Fibroblast of the aortic adventitia (primary cell): Measurements from ENCODE around the gene DYRK1A. TPM values are rescaled to one million over a fixed set of nuclear protein-coding genes. Genes with fewer than 3 reads are reported as not detected.

Experiments used
- DNase-seq: peaks from one replicate; pipeline ENCODE4 v3.0.0-alpha.2; 2010; ENCODE audit warnings: low read depth
- H3K4me3 ChIP-seq: 2 replicates; pipeline ENCODE4 v1.5.1; 2011; ENCODE audit warnings: low read depth, mild to moderate bottlenecking, control low read depth, low read length, moderate library complexity
- CTCF ChIP-seq: IDR thresholded peaks from 2 replicates; pipeline ENCODE4 v1.5.1; 2011; ENCODE audit warnings: mild to moderate bottlenecking, low read length, control low read depth, inconsistent platforms; ENCODE audit not compliant: insufficient read depth
- total RNA-seq: library from RNA; depleted of rRNA; stranded (reverse); fragments of >200 nt; gene quantifications from 2 replicates; pipeline ENCODE4 v1.2.3, GENCODE V29; 2012; ENCODE audit warnings: low replicate concordance

DYRK1A gene
- total RNA-seq, 1 donor, result 80.2 TPM

- DNase-seq, result peak; percentile 14
- H3K4me3 ChIP-seq, result no peak overlapping the region
- no peak for TF ChIP-seq CTCF
These were observed 159.2 kb downstream of the DYRK1A start for GRCh38 chr21:37525810-37526209.

GRCh38 chr21:37527103-37527502 lies 160.5 kb downstream of the DYRK1A start:
- TF ChIP-seq CTCF, result no peak
- no peak for DNase-seq
- H3K4me3 ChIP-seq, result no peak overlapping the region

GRCh38 chr21:37527716-37528115 lies 161.1 kb downstream of the DYRK1A start:
- no peak for TF ChIP-seq CTCF
- no peak overlapping the region for H3K4me3 ChIP-seq
- DNase-seq, result no peak

GRCh38 chr21:37528150-37528937 lies 161.8 kb downstream of the DYRK1A start:
- no peak for DNase-seq
- TF ChIP-seq CTCF, result no peak
- no peak overlapping the region for H3K4me3 ChIP-seq

GRCh38 chr21:37529649-37530048 lies 163.1 kb downstream of the DYRK1A start:
- no peak overlapping the region for H3K4me3 ChIP-seq
- DNase-seq, result no peak
- no peak for TF ChIP-seq CTCF

- TF ChIP-seq CTCF, result no peak
- no peak overlapping the region for H3K4me3 ChIP-seq
- DNase-seq, result no peak
These were observed 164.4 kb downstream of the DYRK1A start for GRCh38 chr21:37530901-37531351.

- no peak overlapping the region for H3K4me3 ChIP-seq
- DNase-seq, result peak; percentile 12
- no peak for TF ChIP-seq CTCF
These were observed 164.9 kb downstream of the DYRK1A start for GRCh38 chr21:37531431-37531932.
